Transverse colon (tissue), 4 donors: ENCODE measurements around the gene NAV3. TPM values are rescaled to one million over a fixed set of nuclear protein-coding genes. Genes with fewer than 3 reads are reported as not detected.

Experiments used
- DNase-seq: peaks from one replicate; pipeline ENCODE4 v3.0.0-alpha.2; 2019
- H3K27ac ChIP-seq, 4 donors: fragments of 200-600 bp; sonication (generic); 2 replicates each; pipeline ENCODE4 v1.5.1; 2016 to 2018; ENCODE audit warnings: inconsistent platforms in 4 of 4
- H3K27me3 ChIP-seq: fragments of 200-600 bp; sonication (generic); 2 replicates; pipeline ENCODE4 v1.5.1; 2017; ENCODE audit warnings: inconsistent platforms
- H3K36me3 ChIP-seq, 4 donors: fragments of 200-600 bp; sonication (generic); 2 replicates each; pipeline ENCODE4 v1.5.1; 2017 to 2019; ENCODE audit warnings: inconsistent platforms in 4 of 4
- H3K4me1 ChIP-seq, 4 donors: fragments of 200-600 bp; sonication (generic); 2 replicates each; pipeline ENCODE4 v1.5.1; 2017 to 2020; ENCODE audit warnings: inconsistent platforms in 4 of 4
- H3K4me3 ChIP-seq, 4 donors: fragments of 200-600 bp; sonication (generic); 1 replicate in 1 of 4; 2 replicates in 3 of 4; pipeline versions ENCODE4 v1.5.1 to v1.6.1; 2017 to 2019; ENCODE audit warnings: inconsistent platforms in 4 of 4
- H3K9me3 ChIP-seq, 2 donors: fragments of 200-600 bp; sonication (generic); 2 replicates each; pipeline ENCODE4 v1.5.1; 2017 to 2019; ENCODE audit warnings: inconsistent platforms in 2 of 2
- EP300 ChIP-seq: sonication (generic); formaldehyde crosslinking; IDR thresholded peaks from one replicate; pipeline ENCODE4 v1.6.1; 2017; ENCODE audit warnings: antibody characterized with exemption, low read depth
- POLR2A ChIP-seq: fragments of 450-650 bp; IDR thresholded peaks from one replicate; pipeline ENCODE4 v1.6.1; 2016; ENCODE audit warnings: antibody characterized with exemption, mild to moderate bottlenecking, moderate library complexity
- POLR2AphosphoS5 ChIP-seq, 3 donors: sonication (generic); formaldehyde crosslinking; IDR thresholded peaks; one replicate each; pipeline ENCODE4 v1.6.1; 2016; ENCODE audit warnings: antibody characterized with exemption in 3 of 3
- WGBS, 2 donors: methylation state at CpG; one replicate each; pipeline ENCODE4 v1.1.5; 2018; ENCODE audit warnings: low coverage in 1 of 2; 5-methylcytosine and 5-hydroxymethylcytosine counted together
- in situ Hi-C, 4 donors: fragments of 200-750 bp; cut with MboI; loops; one replicate each; pipeline versions ENCODE4 v1.15.0 to v1.15.1; 2017; ENCODE audit warnings: low sequenced_read_pairs in 3 of 4, low pct_ligation_motif_present in 1 of 4, low pct_unique_long_range_greater_than_20kb in 1 of 4
- intact Hi-C: fragments of 100-400 bp; cut with DNase I; formaldehyde crosslinking; loops from one replicate; pipeline ENCODE4 v1.15.1; 2023; ENCODE audit warnings: low total_unique reads
- total RNA-seq, 4 donors: library from RNA; depleted of rRNA; stranded (reverse); fragments of >200 nt; gene quantifications; one replicate each; pipeline ENCODE4 v1.1.0, GENCODE V29; 2016
- TF ChIP-seq, protein P1 (sequence below), 5 experiments: fragments of 200-600 bp in 3 of 5; fragments of 450-650 bp in 2 of 5; sonication (generic) in 3 of 5; IDR thresholded peaks; 1 replicate in 2 of 5; 2 replicates in 3 of 5; pipeline ENCODE4 v1.5.1; 2016 to 2017; ENCODE audit warnings: antibody characterized with exemption in 5 of 5, inconsistent platforms in 3 of 5, mild to moderate bottlenecking in 2 of 5, moderate library complexity in 1 of 5

NAV3 gene
- total RNA-seq, 4 donors from 2014 or later = 1.1 to 10.6 (median 3.6) TPM

- H3K9me3 ChIP-seq = no peaks in the 10 kb centered on the region
- H3K27me3 ChIP-seq = no peaks in the 10 kb centered on the region
- intact Hi-C loops (no loop called here), in situ Hi-C loops (no loop called here)
- no peak overlapping the region for H3K4me3 ChIP-seq
- WGBS, 2 donors = 66 to 74% methylated on average over 2 of the region's 2 CpGs
- H3K36me3 ChIP-seq = no peaks in the 10 kb centered on the region
- no peak for TF ChIP-seq POLR2AphosphoS5 (IDR thresholded peaks at IDR 0.05)
- TF ChIP-seq, protein P1, sequence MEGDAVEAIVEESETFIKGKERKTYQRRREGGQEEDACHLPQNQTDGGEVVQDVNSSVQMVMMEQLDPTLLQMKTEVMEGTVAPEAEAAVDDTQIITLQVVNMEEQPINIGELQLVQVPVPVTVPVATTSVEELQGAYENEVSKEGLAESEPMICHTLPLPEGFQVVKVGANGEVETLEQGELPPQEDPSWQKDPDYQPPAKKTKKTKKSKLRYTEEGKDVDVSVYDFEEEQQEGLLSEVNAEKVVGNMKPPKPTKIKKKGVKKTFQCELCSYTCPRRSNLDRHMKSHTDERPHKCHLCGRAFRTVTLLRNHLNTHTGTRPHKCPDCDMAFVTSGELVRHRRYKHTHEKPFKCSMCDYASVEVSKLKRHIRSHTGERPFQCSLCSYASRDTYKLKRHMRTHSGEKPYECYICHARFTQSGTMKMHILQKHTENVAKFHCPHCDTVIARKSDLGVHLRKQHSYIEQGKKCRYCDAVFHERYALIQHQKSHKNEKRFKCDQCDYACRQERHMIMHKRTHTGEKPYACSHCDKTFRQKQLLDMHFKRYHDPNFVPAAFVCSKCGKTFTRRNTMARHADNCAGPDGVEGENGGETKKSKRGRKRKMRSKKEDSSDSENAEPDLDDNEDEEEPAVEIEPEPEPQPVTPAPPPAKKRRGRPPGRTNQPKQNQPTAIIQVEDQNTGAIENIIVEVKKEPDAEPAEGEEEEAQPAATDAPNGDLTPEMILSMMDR (IDR thresholded peaks at IDR 0.05) = no peak
- no peak for TF ChIP-seq POLR2A
- no peak for TF ChIP-seq EP300
- peaks cover 0 to 33% (median 13%) of the 10 kb centered on the region in 4 donors for H3K4me1 ChIP-seq
- no peak for DNase-seq
- H3K27ac ChIP-seq = no peak overlapping the region
Measured at GRCh38 chr12:77995436-77996167, 164.9 kb downstream of the NAV3 start.

DNA sequence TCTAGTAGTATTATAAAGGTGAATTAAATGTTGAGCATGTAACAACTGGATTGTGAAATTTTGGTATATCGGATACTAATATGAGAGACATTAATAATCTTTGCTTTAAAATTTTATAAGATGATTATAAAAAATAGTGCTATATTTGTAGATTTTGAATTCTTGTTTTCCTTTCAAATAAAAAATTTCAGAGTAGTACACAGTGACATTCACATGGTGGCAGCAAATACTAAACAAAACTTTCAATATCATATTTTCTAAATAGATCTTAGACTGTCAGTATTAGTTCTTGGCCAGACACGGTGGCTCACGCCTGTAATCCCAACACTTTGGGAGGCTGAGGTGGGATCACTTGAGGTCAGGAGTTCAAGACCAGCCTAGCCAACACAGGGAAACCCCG, 166.0 kb downstream of the NAV3 start:
- in situ Hi-C loops = no loop called here
- Histone ChIP-seq H3K27ac (no peak overlapping the region), H3K9me3 (no peaks in the 10 kb centered on the region), H3K27me3 (no peaks in the 10 kb centered on the region), H3K36me3 (no peaks in the 10 kb centered on the region), H3K4me1 (peaks cover 0 to 33% (median 13%) of the 10 kb centered on the region in 4 donors), H3K4me3 (no peak overlapping the region)
- WGBS, 2 donors = 85 to 89% methylated on average over 4 of the region's 4 CpGs
- intact Hi-C loops = no loop called here
- DNase-seq = no peak
- TF ChIP-seq EP300 (no peak), POLR2AphosphoS5 (IDR thresholded peaks at IDR 0.05) (no peak)

- WGBS, 2 donors = 38 to 59% methylated on average over 2 of the region's 2 CpGs
- no peak overlapping the region for H3K4me3 ChIP-seq
- H3K27me3 ChIP-seq = no peaks in the 10 kb centered on the region
- peak overlapping the region in 1 of 4 donors; percentile 2 for H3K27ac ChIP-seq
- H3K9me3 ChIP-seq = no peaks in the 10 kb centered on the region
- intact Hi-C loops = no loop called here
- TF ChIP-seq POLR2AphosphoS5 (IDR thresholded peaks at IDR 0.05) (no peak), EP300 (no peak), POLR2A (no peak)
- TF ChIP-seq, protein P1 (IDR thresholded peaks at IDR 0.05) = no peak
- H3K36me3 ChIP-seq = no peaks in the 10 kb centered on the region
- DNase-seq = no peak
- in situ Hi-C loops = no loop called here
- H3K4me1 ChIP-seq = peaks cover 0 to 20% (median 10%) of the 10 kb centered on the region in 4 donors
Measured at GRCh38 chr12:77998236-77998786, 167.6 kb downstream of the NAV3 start.

GRCh38 chr12:77999074-77999715, 168.5 kb downstream of the NAV3 start:
- no peak for DNase-seq
- Histone ChIP-seq H3K27ac (peak overlapping the region in 2 of 4 donors; percentile 2 to 10), H3K27me3 (no peaks in the 10 kb centered on the region), H3K36me3 (no peaks in the 10 kb centered on the region), H3K9me3 (no peaks in the 10 kb centered on the region), H3K4me3 (no peak overlapping the region), H3K4me1 (peaks cover 0 to 18% (median 8%) of the 10 kb centered on the region in 4 donors)
- WGBS, 2 donors = 27 to 40% methylated on average over 4 of the region's 4 CpGs
- in situ Hi-C loops (no loop called here), intact Hi-C loops (no loop called here)
- TF ChIP-seq, protein P1 (IDR thresholded peaks at IDR 0.05) = no peak
- TF ChIP-seq POLR2A (no peak), EP300 (no peak), POLR2AphosphoS5 (IDR thresholded peaks at IDR 0.05) (no peak)
